Lower leg skin (tissue), 4 donors: Measurements from ENCODE around the gene NELL1. TPM values are rescaled to one million over a fixed set of nuclear protein-coding genes. Genes with fewer than 3 reads are reported as not detected.

Experiments
- DNase-seq, 2 donors: peaks; one replicate each; pipeline ENCODE4 v3.0.0-alpha.2; 2019; ENCODE audit warnings: low spot score in 2 of 2
- H3K4me3 ChIP-seq: fragments of 200-600 bp; sonication (generic); 2 replicates; pipeline ENCODE4 v1.5.1; 2017; ENCODE audit warnings: mild to moderate bottlenecking, low read depth; ENCODE audit not compliant: poor library complexity, severe bottlenecking
- POLR2A ChIP-seq, 2 donors: fragments of 450-650 bp; IDR thresholded peaks; one replicate each; pipeline ENCODE4 v1.6.1; 2016 to 2017; ENCODE audit warnings: antibody characterized with exemption in 2 of 2, mild to moderate bottlenecking in 1 of 2, moderate library complexity in 1 of 2
- WGBS, 2 donors: methylation state at CpG; one replicate each; pipeline ENCODE4 v1.1.5; 2018; 5-methylcytosine and 5-hydroxymethylcytosine counted together
- intact Hi-C: fragments of 100-400 bp; cut with DNase I; formaldehyde crosslinking; loops from one replicate; pipeline ENCODE4 v1.15.0; 2023; ENCODE audit warnings: low total_unique reads
- total RNA-seq, 4 donors: library from RNA; depleted of rRNA; stranded (reverse); fragments of >200 nt; gene quantifications; one replicate each; pipeline ENCODE4 v1.1.0, GENCODE V29; 2016
- TF ChIP-seq, protein P1 (sequence below), 3 donors: fragments of 450-650 bp; IDR thresholded peaks; one replicate each; pipeline ENCODE4 v1.5.1; 2016; ENCODE audit warnings: antibody characterized with exemption in 3 of 3, mild to moderate bottlenecking in 3 of 3, moderate library complexity in 2 of 3

The NELL1 gene
- total RNA-seq, 4 donors from 2014 or later: 0.12 to 0.29 (median 0.14) TPM

DNA sequence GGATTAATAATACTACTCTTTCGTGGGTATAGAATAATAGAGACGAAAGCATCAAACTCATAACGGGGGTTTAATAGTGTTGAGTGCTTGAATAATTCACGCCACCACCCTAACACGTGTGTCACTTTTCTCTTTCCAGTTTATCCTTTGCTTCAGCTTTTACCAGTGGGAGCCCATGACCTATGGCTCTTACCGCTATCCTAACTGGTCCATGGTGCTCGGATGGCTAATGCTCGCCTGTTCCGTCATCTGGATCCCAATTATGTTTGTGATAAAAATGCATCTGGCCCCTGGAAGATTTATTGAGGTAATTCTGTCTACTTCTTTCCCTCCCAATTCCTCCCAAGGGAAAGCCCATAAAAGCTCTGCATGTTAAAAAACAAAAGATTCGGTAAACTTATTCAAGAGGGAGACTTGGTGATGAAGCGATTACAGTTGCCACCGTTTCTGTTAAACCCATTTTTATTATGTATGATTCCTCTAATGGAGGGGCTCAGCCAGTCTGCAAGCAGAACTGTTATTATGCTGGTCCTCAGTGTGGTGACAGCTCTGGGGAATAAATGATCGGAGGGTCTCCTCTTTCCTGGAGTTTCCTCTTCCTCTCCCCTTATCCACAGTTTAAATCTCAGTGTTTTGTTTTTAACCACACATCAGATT is 17.1 kb upstream of the NELL1 start:
- 62 to 73% methylated on average over 13 of the region's 13 CpGs for WGBS, 2 donors
- intact Hi-C loops: loop anchor here (10.0 kb wide), 1 partner anchor 863 kb away; no protein-coding TSS in a partner anchor
- DNase-seq: no peak
- H3K4me3 ChIP-seq: no peak overlapping the region
- TF ChIP-seq, protein P1, sequence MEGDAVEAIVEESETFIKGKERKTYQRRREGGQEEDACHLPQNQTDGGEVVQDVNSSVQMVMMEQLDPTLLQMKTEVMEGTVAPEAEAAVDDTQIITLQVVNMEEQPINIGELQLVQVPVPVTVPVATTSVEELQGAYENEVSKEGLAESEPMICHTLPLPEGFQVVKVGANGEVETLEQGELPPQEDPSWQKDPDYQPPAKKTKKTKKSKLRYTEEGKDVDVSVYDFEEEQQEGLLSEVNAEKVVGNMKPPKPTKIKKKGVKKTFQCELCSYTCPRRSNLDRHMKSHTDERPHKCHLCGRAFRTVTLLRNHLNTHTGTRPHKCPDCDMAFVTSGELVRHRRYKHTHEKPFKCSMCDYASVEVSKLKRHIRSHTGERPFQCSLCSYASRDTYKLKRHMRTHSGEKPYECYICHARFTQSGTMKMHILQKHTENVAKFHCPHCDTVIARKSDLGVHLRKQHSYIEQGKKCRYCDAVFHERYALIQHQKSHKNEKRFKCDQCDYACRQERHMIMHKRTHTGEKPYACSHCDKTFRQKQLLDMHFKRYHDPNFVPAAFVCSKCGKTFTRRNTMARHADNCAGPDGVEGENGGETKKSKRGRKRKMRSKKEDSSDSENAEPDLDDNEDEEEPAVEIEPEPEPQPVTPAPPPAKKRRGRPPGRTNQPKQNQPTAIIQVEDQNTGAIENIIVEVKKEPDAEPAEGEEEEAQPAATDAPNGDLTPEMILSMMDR (IDR thresholded peaks at IDR 0.05): no peak
- no peak for TF ChIP-seq POLR2A (IDR thresholded peaks at IDR 0.05)

DNA sequence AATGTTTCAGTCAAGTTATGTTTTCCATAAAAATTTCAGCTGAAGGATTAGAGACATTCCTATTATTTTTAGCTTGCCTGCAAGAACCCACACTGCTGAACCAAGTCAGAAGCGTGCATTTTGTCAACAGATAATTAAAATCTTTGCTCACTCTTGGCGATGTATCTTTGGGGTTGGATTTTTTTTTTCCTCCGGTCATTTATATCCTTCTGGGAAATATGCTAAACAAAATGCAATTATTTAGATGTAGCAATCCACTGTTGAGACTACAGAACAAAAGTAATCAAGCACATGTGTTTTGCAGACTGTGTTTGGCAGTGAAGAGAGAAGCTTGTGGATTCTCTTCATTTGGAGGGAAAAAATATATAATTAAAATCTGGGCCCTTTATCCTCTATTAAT is 15.3 kb upstream of the NELL1 start:
- 59 to 68% methylated on average over 3 of the region's 3 CpGs for WGBS, 2 donors
- intact Hi-C loops: loop anchor here (10.0 kb wide), 1 partner anchor 861 kb away; no protein-coding TSS in a partner anchor
- DNase-seq: no peak
- H3K4me3 ChIP-seq: no peak overlapping the region
- TF ChIP-seq POLR2A (IDR thresholded peaks at IDR 0.05): no peak
- TF ChIP-seq, protein P1 (IDR thresholded peaks at IDR 0.05): no peak

DNA sequence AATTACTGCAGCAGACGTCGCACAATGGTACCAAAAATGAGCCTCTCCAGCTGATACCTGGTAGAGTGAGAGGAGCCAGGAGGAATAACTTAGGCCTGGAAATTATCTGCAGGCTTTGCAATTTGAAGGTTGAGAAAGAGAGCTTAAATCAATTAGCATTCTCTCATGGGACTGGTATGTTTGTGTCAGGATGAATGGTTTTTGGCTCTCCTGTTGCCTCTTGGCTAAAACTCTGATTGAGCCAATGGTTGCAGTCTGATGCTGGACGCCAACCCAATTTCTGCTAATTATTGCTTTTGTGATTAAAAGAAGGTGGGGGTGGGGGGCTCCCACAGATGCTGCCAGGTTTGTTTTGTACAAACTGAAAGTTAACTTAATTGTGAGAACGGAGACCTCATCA is 12.5 kb upstream of the NELL1 start:
- DNase-seq: peak in 1 of 2 donors; percentile 10
- 72 to 87% methylated on average over 4 of the region's 4 CpGs for WGBS, 2 donors
- intact Hi-C loops: loop anchor here (10.0 kb wide), 1 partner anchor 858 kb away; no protein-coding TSS in a partner anchor
- H3K4me3 ChIP-seq: no peak overlapping the region
- no peak for TF ChIP-seq POLR2A (IDR thresholded peaks at IDR 0.05)
- TF ChIP-seq, protein P1 (IDR thresholded peaks at IDR 0.05): no peak

DNA sequence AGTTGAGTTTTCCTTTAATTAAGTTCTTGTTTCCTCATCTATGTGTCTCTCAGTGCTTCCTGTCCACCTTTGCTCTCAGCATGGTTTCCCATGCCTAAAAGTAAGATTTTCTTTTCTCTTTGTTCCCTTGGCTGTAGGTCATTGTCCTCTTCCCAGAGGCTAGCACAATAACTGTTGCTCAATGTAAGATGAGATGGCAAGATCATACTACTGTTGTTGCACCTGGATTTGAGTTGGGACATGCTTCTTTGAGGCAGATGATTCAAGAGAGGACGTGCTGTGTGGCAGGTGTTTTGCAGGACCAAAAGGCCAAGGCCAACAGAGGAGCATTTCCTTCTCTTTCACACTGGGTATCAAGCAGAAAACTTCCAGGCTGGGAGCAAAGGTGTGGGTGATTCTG is 11.3 kb upstream of the NELL1 start:
- WGBS, 2 donors: 33 to 67% methylated on average over 1 of the region's 1 CpG
- H3K4me3 ChIP-seq: no peak overlapping the region
- TF ChIP-seq POLR2A (IDR thresholded peaks at IDR 0.05): no peak
- TF ChIP-seq, protein P1 (IDR thresholded peaks at IDR 0.05): no peak
- intact Hi-C loops: loop anchor here (10.0 kb wide), 1 partner anchor 857 kb away; no protein-coding TSS in a partner anchor
- no peak for DNase-seq

DNA sequence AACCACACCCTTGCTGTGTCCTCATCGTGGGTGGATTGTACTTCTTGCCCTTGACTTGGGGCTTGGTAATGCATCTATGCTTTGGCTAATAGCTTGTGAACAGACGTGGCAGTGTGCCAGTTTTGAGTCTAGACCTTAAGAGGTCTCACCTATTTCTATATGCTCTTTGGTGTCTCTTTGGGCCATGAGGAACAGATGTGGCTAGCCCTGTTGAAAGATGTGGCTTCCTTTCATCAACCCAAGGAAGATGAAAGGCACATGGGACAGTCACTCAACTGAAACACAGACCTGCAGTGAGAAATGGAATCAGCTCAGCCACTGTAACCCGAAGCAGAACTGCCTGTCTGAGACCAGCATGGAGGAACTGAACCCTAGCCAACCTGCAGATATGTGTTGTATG is 7.9 kb upstream of the NELL1 start:
- WGBS, 2 donors: 57 to 62% methylated on average over 3 of the region's 3 CpGs
- DNase-seq: no peak
- intact Hi-C loops: no loop called here
- H3K4me3 ChIP-seq: no peak overlapping the region
- no peak for TF ChIP-seq POLR2A (IDR thresholded peaks at IDR 0.05)
- TF ChIP-seq, protein P1 (IDR thresholded peaks at IDR 0.05): no peak
